Calu3 (cell line): ENCODE data around the gene USP16. TPM values are rescaled to one million over a fixed set of nuclear protein-coding genes. Genes with fewer than 3 reads are reported as not detected.
"Not testable (repeated sequence)": the region's sequence is repeated elsewhere in the genome, so short reads cannot be mapped to it uniquely, and the experiment has no call there.

Source experiments
- BruUV-seq: library from RNA; stranded (reverse); fragments of 400-500 nt; replicated peaks from 2 replicates; lab custom pipeline; 2021; lab: Mats Ljungman, UMichigan
- CTCF ChIA-PET: fragments of 300-600 bp; sonication (Branson Sonifier 250); formaldehyde crosslinking; loops from one replicate; lab custom pipeline; 2022; ENCODE audit warnings: antibody characterized with exemption; lab: Charles Lee
- DNase-seq: peaks from one replicate; pipeline ENCODE4 v3.0.0; 2022
- H3K27ac Mint-ChIP-seq: one replicate; pipeline ENCODE4 v1.8.0; 2022; ENCODE audit warnings: mixed read lengths; ENCODE audit not compliant: unreplicated experiment
- H3K27me3 Mint-ChIP-seq: one replicate; pipeline ENCODE4 v1.8.0; 2022; ENCODE audit warnings: mixed read lengths; ENCODE audit not compliant: unreplicated experiment
- H3K36me3 Mint-ChIP-seq: one replicate; pipeline ENCODE4 v1.8.0; 2022; ENCODE audit warnings: mild to moderate bottlenecking, moderate library complexity, mixed read lengths; ENCODE audit not compliant: insufficient read depth, unreplicated experiment
- H3K4me1 Mint-ChIP-seq: one replicate; pipeline ENCODE4 v1.8.0; 2022; ENCODE audit warnings: mild to moderate bottlenecking, low read depth, mixed read lengths; ENCODE audit not compliant: unreplicated experiment
- H3K4me3 Mint-ChIP-seq: one replicate; pipeline ENCODE4 v1.8.0; 2022; ENCODE audit warnings: mild to moderate bottlenecking, low read depth, moderate library complexity, mixed read lengths; ENCODE audit not compliant: unreplicated experiment
- H3K9me3 Mint-ChIP-seq: one replicate; pipeline ENCODE4 v1.8.0; 2022; ENCODE audit warnings: low read depth, mixed read lengths; ENCODE audit not compliant: unreplicated experiment
- intact Hi-C: fragments of 100-400 bp; cut with micrococcal nuclease; formaldehyde crosslinking; loops from one replicate; pipeline ENCODE4 v1.10.0; 2022; ENCODE audit not compliant: unreplicated experiment
- total RNA-seq: library from RNA; stranded (reverse); gene quantifications from 2 replicates; pipeline ENCODE4 v1.2.3, GENCODE V29; 2022
- TF ChIP-seq, protein P1 (sequence below): fragments of 200-600 bp; IDR thresholded peaks from one replicate; pipeline ENCODE4 v1.8.0; 2022; ENCODE audit warnings: antibody characterized with exemption; ENCODE audit not compliant: unreplicated experiment

The USP16 gene
- total RNA-seq, 1 experiment from 2014 or later = 21.7 TPM

- TF ChIP-seq, protein P1, sequence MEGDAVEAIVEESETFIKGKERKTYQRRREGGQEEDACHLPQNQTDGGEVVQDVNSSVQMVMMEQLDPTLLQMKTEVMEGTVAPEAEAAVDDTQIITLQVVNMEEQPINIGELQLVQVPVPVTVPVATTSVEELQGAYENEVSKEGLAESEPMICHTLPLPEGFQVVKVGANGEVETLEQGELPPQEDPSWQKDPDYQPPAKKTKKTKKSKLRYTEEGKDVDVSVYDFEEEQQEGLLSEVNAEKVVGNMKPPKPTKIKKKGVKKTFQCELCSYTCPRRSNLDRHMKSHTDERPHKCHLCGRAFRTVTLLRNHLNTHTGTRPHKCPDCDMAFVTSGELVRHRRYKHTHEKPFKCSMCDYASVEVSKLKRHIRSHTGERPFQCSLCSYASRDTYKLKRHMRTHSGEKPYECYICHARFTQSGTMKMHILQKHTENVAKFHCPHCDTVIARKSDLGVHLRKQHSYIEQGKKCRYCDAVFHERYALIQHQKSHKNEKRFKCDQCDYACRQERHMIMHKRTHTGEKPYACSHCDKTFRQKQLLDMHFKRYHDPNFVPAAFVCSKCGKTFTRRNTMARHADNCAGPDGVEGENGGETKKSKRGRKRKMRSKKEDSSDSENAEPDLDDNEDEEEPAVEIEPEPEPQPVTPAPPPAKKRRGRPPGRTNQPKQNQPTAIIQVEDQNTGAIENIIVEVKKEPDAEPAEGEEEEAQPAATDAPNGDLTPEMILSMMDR = no peak
- Mint-ChIP-seq H3K9me3 (no peaks in the 10 kb centered on the region), H3K36me3 (peaks cover 21% of the 10 kb centered on the region), H3K4me1 (peaks cover 23% of the 10 kb centered on the region), H3K4me3 (no peak overlapping the region), H3K27me3 (no peaks in the 10 kb centered on the region), H3K27ac (no peak overlapping the region)
- BruUV-seq = no TSS peak
- CTCF ChIA-PET = no interaction called here
- intact Hi-C loops = no loop called here
- DNase-seq = no peak
These were observed 37.8 kb upstream of the USP16 start for GRCh38 chr21:28986677-28987076.

- DNase-seq, H3K27ac Mint-ChIP-seq, H3K4me3 Mint-ChIP-seq, intact Hi-C loops, H3K9me3 Mint-ChIP-seq, H3K27me3 Mint-ChIP-seq, BruUV-seq: not testable (repeated sequence)
- peaks cover 35% of the 10 kb centered on the region for H3K36me3 Mint-ChIP-seq
- H3K4me1 Mint-ChIP-seq = peaks cover 23% of the 10 kb centered on the region
- CTCF ChIA-PET = interaction anchor here (0.7 kb wide), 1 partner anchor 965 kb away, joined by 7 read pairs; no protein-coding TSS in a partner anchor
These were observed 36.3 kb upstream of the USP16 start for GRCh38 chr21:28988146-28988545.

- CTCF ChIA-PET = interaction anchor here (0.6 to 0.9 kb wide), 2 partner anchors 33 to 624 kb away, joined by 3 to 7 read pairs; partner anchors contain the start of gene USP16
- Mint-ChIP-seq H3K27ac (peak overlapping the region; percentile 77), H3K9me3 (no peaks in the 10 kb centered on the region), H3K36me3 (peaks cover 22% of the 10 kb centered on the region), H3K4me3 (peak overlapping the region; percentile 99), H3K4me1 (peaks cover 23% of the 10 kb centered on the region), H3K27me3 (no peaks in the 10 kb centered on the region)
- no peak for DNase-seq
- TF ChIP-seq, protein P1 = no peak
- BruUV-seq = no TSS peak
- intact Hi-C loops = no loop called here
These were observed 32.5 kb upstream of the USP16 start for GRCh38 chr21:28991861-28992525.

DNA sequence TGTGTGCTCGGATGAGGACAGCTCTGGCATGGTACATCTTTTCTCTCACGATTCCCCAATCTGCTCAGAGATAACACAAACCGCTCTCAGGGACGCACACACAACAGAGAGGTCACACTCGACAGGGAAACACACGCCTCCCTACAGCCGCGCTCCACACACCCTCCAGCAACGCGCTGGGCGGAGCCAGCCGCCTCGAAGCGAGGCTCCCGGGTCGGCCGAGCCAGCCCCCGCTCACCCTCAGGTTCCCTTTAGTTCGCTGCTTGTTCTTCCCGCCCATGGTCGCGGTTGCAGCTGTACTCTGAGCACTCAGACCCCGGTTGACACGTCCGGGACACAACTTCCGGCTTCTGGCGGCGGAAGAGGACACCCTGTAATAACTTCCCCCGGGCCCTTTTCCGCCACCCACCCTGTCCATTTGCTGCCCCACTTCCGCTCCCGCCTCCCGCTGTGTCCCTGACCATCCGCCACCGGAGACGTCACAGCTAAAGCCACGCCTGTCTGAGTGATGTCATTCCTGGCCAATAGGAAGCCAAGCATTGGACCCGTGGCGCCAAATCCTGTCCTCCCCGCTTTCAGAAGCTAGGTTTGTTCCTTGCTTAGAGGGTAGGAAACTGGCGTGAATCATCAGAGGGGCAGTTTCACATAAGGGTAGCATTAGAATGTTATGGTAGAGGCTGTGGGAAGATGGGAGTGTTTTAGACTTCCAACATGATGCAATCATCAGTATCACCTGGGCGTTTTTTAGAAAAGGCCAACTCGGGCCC is 31.8 kb upstream of the USP16 start, which contains the start of gene LTN1:
TSS of gene LTN1 (minus strand) at position 352 of the 767 bp plus-strand sequence. CDS start at position 280, 72 bp downstream.
- DNase-seq = peak; percentile 95
- Mint-ChIP-seq H3K27me3 (no peaks in the 10 kb centered on the region), H3K36me3 (peaks cover 22% of the 10 kb centered on the region), H3K4me1 (peaks cover 23% of the 10 kb centered on the region), H3K9me3 (no peaks in the 10 kb centered on the region), H3K27ac (peak within 1 kb of the TSS; percentile 77), H3K4me3 (peak within 1 kb of the TSS; percentile 99)
- CTCF ChIA-PET = interaction anchor here (0.6 to 0.9 kb wide), 2 partner anchors 32 to 625 kb away, joined by 3 to 7 read pairs; partner anchors contain the start of gene USP16
- BruUV-seq = no TSS peak
- TF ChIP-seq, protein P1 = no peak
- intact Hi-C loops = no loop called here
